ENCODE results near the gene SLC47A2. TPM values are rescaled to one million over a fixed set of nuclear protein-coding genes. Genes with fewer than 3 reads are reported as not detected.

SLC47A2 gene
- total and polyA plus RNA-seq, 5 donors from 2014 or later, result not detected

GRCh38 chr17:19717031-19717360 lies 612 bp upstream of the SLC47A2 start:
- H3K36me3 Mint-ChIP-seq, result no peaks in the 10 kb centered on the region
- peaks cover 0 to 16% (median 7%) of the 10 kb centered on the region in 4 donors for H3K4me1 Mint-ChIP-seq
- Histone ChIP-seq H3K27ac (ENCODE audit: insufficient read depth, low read length, poor library complexity, severe bottlenecking) (no peak overlapping the region), H3K9me3 (ENCODE audit: control insufficient read depth in 2 of 2, low read length in 2 of 2) (no peaks in the 10 kb centered on the region), H3K36me3 (ENCODE audit: control insufficient read depth, insufficient read depth, low read length) (no peaks in the 10 kb centered on the region), H3K4me3 (ENCODE audit: low read depth, low read length) (no peak overlapping the region), H3K27me3 (ENCODE audit: control insufficient read depth, insufficient read depth, low read length) (no peaks in the 10 kb centered on the region), H3K4me1 (ENCODE audit: control insufficient read depth, insufficient read depth, low read length, poor library complexity, severe bottlenecking) (no peaks in the 10 kb centered on the region)
- ATAC-seq (ENCODE audit: low read depth in 2 of 2), result no peak
- no peak for DNase-seq
- H3K27me3 Mint-ChIP-seq, result peaks cover 4% of the 10 kb centered on the region
- no peak overlapping the region for H3K4me3 Mint-ChIP-seq
- no peak overlapping the region for H3K27ac Mint-ChIP-seq
- peaks cover 0 to 2% (median 0%) of the 10 kb centered on the region in 7 donors for H3K9me3 Mint-ChIP-seq

GRCh38 chr17:19714542-19715411 lies 1.6 kb downstream of the SLC47A2 start:
- no peak overlapping the region for H3K4me3 ChIP-seq (ENCODE audit: low read depth, low read length)
- Mint-ChIP-seq H3K27ac (no peak overlapping the region), H3K36me3 (no peaks in the 10 kb centered on the region), H3K4me3 (no peak overlapping the region), H3K4me1 (peaks cover 0 to 6% (median 3%) of the 10 kb centered on the region in 4 donors), H3K27me3 (peaks cover 4% of the 10 kb centered on the region), H3K9me3 (peaks cover 0 to under 1% (median 0%) of the 10 kb centered on the region in 7 donors)
- no peaks in the 10 kb centered on the region for H3K9me3 ChIP-seq (ENCODE audit: control insufficient read depth in 2 of 2, low read length in 2 of 2)
- ATAC-seq (ENCODE audit: low read depth in 2 of 2) (no peak), DNase-seq (no peak)
- H3K27ac ChIP-seq (ENCODE audit: insufficient read depth, low read length, poor library complexity, severe bottlenecking), result no peak overlapping the region
- H3K27me3 ChIP-seq (ENCODE audit: control insufficient read depth, insufficient read depth, low read length), result no peaks in the 10 kb centered on the region
- no peaks in the 10 kb centered on the region for H3K36me3 ChIP-seq (ENCODE audit: control insufficient read depth, insufficient read depth, low read length)
- H3K4me1 ChIP-seq (ENCODE audit: control insufficient read depth, insufficient read depth, low read length, poor library complexity, severe bottlenecking), result no peaks in the 10 kb centered on the region

- DNase-seq (no peak), ATAC-seq (ENCODE audit: low read depth in 2 of 2) (no peak)
- no peaks in the 10 kb centered on the region for H3K9me3 Mint-ChIP-seq
- no peaks in the 10 kb centered on the region for H3K36me3 Mint-ChIP-seq
- H3K27ac ChIP-seq (ENCODE audit: insufficient read depth, low read length, poor library complexity, severe bottlenecking), result no peak overlapping the region
- no peaks in the 10 kb centered on the region for H3K27me3 ChIP-seq (ENCODE audit: control insufficient read depth, insufficient read depth, low read length)
- no peak overlapping the region for H3K4me3 Mint-ChIP-seq
- H3K4me1 ChIP-seq (ENCODE audit: control insufficient read depth, insufficient read depth, low read length, poor library complexity, severe bottlenecking), result no peaks in the 10 kb centered on the region
- H3K27me3 Mint-ChIP-seq, result peaks cover 4% of the 10 kb centered on the region
- no peaks in the 10 kb centered on the region for H3K9me3 ChIP-seq (ENCODE audit: control insufficient read depth in 2 of 2, low read length in 2 of 2)
- peaks cover 0 to 6% (median 0%) of the 10 kb centered on the region in 4 donors for H3K4me1 Mint-ChIP-seq
- H3K27ac Mint-ChIP-seq, result no peak overlapping the region
- H3K36me3 ChIP-seq (ENCODE audit: control insufficient read depth, insufficient read depth, low read length), result no peaks in the 10 kb centered on the region
- H3K4me3 ChIP-seq (ENCODE audit: low read depth, low read length), result no peak overlapping the region
Measured at GRCh38 chr17:19713901-19714361, 2.5 kb downstream of the SLC47A2 start.

- Histone ChIP-seq H3K36me3 (ENCODE audit: control insufficient read depth, insufficient read depth, low read length) (no peaks in the 10 kb centered on the region), H3K27me3 (ENCODE audit: control insufficient read depth, insufficient read depth, low read length) (no peaks in the 10 kb centered on the region), H3K27ac (ENCODE audit: insufficient read depth, low read length, poor library complexity, severe bottlenecking) (no peak overlapping the region), H3K4me3 (ENCODE audit: low read depth, low read length) (no peak overlapping the region), H3K9me3 (ENCODE audit: control insufficient read depth in 2 of 2, low read length in 2 of 2) (no peaks in the 10 kb centered on the region), H3K4me1 (ENCODE audit: control insufficient read depth, insufficient read depth, low read length, poor library complexity, severe bottlenecking) (no peaks in the 10 kb centered on the region)
- DNase-seq (no peak), ATAC-seq (ENCODE audit: low read depth in 2 of 2) (no peak)
- peaks cover 4% of the 10 kb centered on the region for H3K27me3 Mint-ChIP-seq
- no peak overlapping the region for H3K4me3 Mint-ChIP-seq
- peaks cover 0 to 6% (median 0%) of the 10 kb centered on the region in 4 donors for H3K4me1 Mint-ChIP-seq
- H3K9me3 Mint-ChIP-seq, result no peaks in the 10 kb centered on the region
- H3K27ac Mint-ChIP-seq, result no peak overlapping the region
- no peaks in the 10 kb centered on the region for H3K36me3 Mint-ChIP-seq
Measured at GRCh38 chr17:19713462-19713861, 2.9 kb downstream of the SLC47A2 start.

GRCh38 chr17:19712436-19713004 lies 3.9 kb downstream of the SLC47A2 start:
- Histone ChIP-seq H3K4me1 (ENCODE audit: control insufficient read depth, insufficient read depth, low read length, poor library complexity, severe bottlenecking) (no peaks in the 10 kb centered on the region), H3K27ac (ENCODE audit: insufficient read depth, low read length, poor library complexity, severe bottlenecking) (no peak overlapping the region), H3K4me3 (ENCODE audit: low read depth, low read length) (no peak overlapping the region), H3K36me3 (ENCODE audit: control insufficient read depth, insufficient read depth, low read length) (no peaks in the 10 kb centered on the region), H3K27me3 (ENCODE audit: control insufficient read depth, insufficient read depth, low read length) (no peaks in the 10 kb centered on the region), H3K9me3 (ENCODE audit: control insufficient read depth in 2 of 2, low read length in 2 of 2) (no peaks in the 10 kb centered on the region)
- Mint-ChIP-seq H3K36me3 (no peaks in the 10 kb centered on the region), H3K27ac (no peak overlapping the region), H3K27me3 (no peaks in the 10 kb centered on the region), H3K4me3 (no peak overlapping the region), H3K4me1 (no peaks in the 10 kb centered on the region), H3K9me3 (no peaks in the 10 kb centered on the region)
- DNase-seq, result no peak
- no peak for ATAC-seq (ENCODE audit: low read depth in 2 of 2)

- no peak overlapping the region for H3K27ac ChIP-seq (ENCODE audit: insufficient read depth, low read length, poor library complexity, severe bottlenecking)
- Mint-ChIP-seq H3K27me3 (no peaks in the 10 kb centered on the region), H3K27ac (peak overlapping the region in 1 of 3 donors; percentile 52), H3K9me3 (no peaks in the 10 kb centered on the region), H3K4me1 (no peaks in the 10 kb centered on the region), H3K36me3 (no peaks in the 10 kb centered on the region), H3K4me3 (no peak overlapping the region)
- no peaks in the 10 kb centered on the region for H3K4me1 ChIP-seq (ENCODE audit: control insufficient read depth, insufficient read depth, low read length, poor library complexity, severe bottlenecking)
- no peaks in the 10 kb centered on the region for H3K27me3 ChIP-seq (ENCODE audit: control insufficient read depth, insufficient read depth, low read length)
- no peak for ATAC-seq (ENCODE audit: low read depth in 2 of 2)
- H3K9me3 ChIP-seq (ENCODE audit: control insufficient read depth in 2 of 2, low read length in 2 of 2), result no peaks in the 10 kb centered on the region
- H3K4me3 ChIP-seq (ENCODE audit: low read depth, low read length), result no peak overlapping the region
- no peaks in the 10 kb centered on the region for H3K36me3 ChIP-seq (ENCODE audit: control insufficient read depth, insufficient read depth, low read length)
- no peak for DNase-seq
Measured at GRCh38 chr17:19709841-19710240, 6.5 kb downstream of the SLC47A2 start.

GRCh38 chr17:19708431-19709175 lies 7.8 kb downstream of the SLC47A2 start:
- H3K4me1 Mint-ChIP-seq, result peaks cover 0 to 3% (median 0%) of the 10 kb centered on the region in 4 donors
- H3K27me3 Mint-ChIP-seq, result no peaks in the 10 kb centered on the region
- Histone ChIP-seq H3K9me3 (ENCODE audit: control insufficient read depth in 2 of 2, low read length in 2 of 2) (no peaks in the 10 kb centered on the region), H3K4me3 (ENCODE audit: low read depth, low read length) (no peak overlapping the region), H3K27ac (ENCODE audit: insufficient read depth, low read length, poor library complexity, severe bottlenecking) (no peak overlapping the region), H3K4me1 (ENCODE audit: control insufficient read depth, insufficient read depth, low read length, poor library complexity, severe bottlenecking) (no peaks in the 10 kb centered on the region), H3K36me3 (ENCODE audit: control insufficient read depth, insufficient read depth, low read length) (no peaks in the 10 kb centered on the region), H3K27me3 (ENCODE audit: control insufficient read depth, insufficient read depth, low read length) (no peaks in the 10 kb centered on the region)
- DNase-seq (no peak), ATAC-seq (ENCODE audit: low read depth in 2 of 2) (no peak)
- H3K9me3 Mint-ChIP-seq, result no peaks in the 10 kb centered on the region
- H3K36me3 Mint-ChIP-seq, result no peaks in the 10 kb centered on the region
- peak overlapping the region in 1 of 3 donors; percentile 20 for H3K27ac Mint-ChIP-seq
- H3K4me3 Mint-ChIP-seq, result no peak overlapping the region

Measured in CD4-positive, CD25-positive, alpha-beta regulatory T cell (primary cell).